ENCODE data around the gene CCDC82.

Gene CCDC82

GRCh38 chr11:96391698-96392307 lies 2.1 kb upstream of the CCDC82 start:
- Histone ChIP-seq H4K20me1 (ENCODE audit: insufficient read depth, low read length) (no peaks in the 10 kb centered on the region), H3K9me2 (replicated peaks; ENCODE audit: insufficient read depth, low read length) (no peaks in the 10 kb centered on the region), H3K36me3 (replicated peaks; ENCODE audit: insufficient read depth, low read length) (no peaks in the 10 kb centered on the region), H3K4me1 (ENCODE audit: low read length) (0 out of 2 replicates have a peak, but pooled peaks cover 5% of the 10 kb centered on the region), H3K9me3 (replicated peaks; ENCODE audit: insufficient read depth, low read length) (no peaks in the 10 kb centered on the region), H3K4me2 (ENCODE audit: low read depth, low read length) (no peak overlapping the region), H3K79me2 (ENCODE audit: low read length) (peaks cover 19% of the 10 kb centered on the region), H2AFZ (ENCODE audit: low read length) (no peak overlapping the region), H3F3A (ENCODE audit: insufficient read depth, low read length) (no peaks in the 10 kb centered on the region), H3K9ac (ENCODE audit: low read length) (no peak overlapping the region), H3K27me3 (replicated peaks; ENCODE audit: insufficient read depth, low read length) (no peaks in the 10 kb centered on the region), H3K4me3 (ENCODE audit: low read length) (no peak overlapping the region), H3K27ac (ENCODE audit: low read length) (no peak overlapping the region)
- DNase-seq: no peak
- TF ChIP-seq EZH2 (optimal IDR thresholded peaks at IDR 0.05; ENCODE audit: low read depth, low read length): no peak
- TF ChIP-seq CTCF (IDR thresholded peaks at IDR 0.05; ENCODE audit: low read length): no peak
- no peak for TF ChIP-seq EZH2phosphoT487 (IDR thresholded peaks at IDR 0.05; ENCODE audit: low read length)

- peak overlapping the region; percentile 39; the same call in 1 of the 2 replicates for H3K27ac ChIP-seq (ENCODE audit: low read length)
- H3K36me3 ChIP-seq (replicated peaks; ENCODE audit: insufficient read depth, low read length): no peaks in the 10 kb centered on the region
- TF ChIP-seq CTCF (IDR thresholded peaks at IDR 0.05; ENCODE audit: low read length) (no peak), EZH2 (optimal IDR thresholded peaks at IDR 0.05; ENCODE audit: low read depth, low read length) (no peak), EZH2phosphoT487 (IDR thresholded peaks at IDR 0.05; ENCODE audit: low read length) (no peak)
- H3K4me1 ChIP-seq (ENCODE audit: low read length): 0 out of 2 replicates have a peak, but pooled peaks cover 5% of the 10 kb centered on the region
- H2AFZ ChIP-seq (ENCODE audit: low read length): peak overlapping the region; percentile 91
- no peak for DNase-seq
- peaks cover 19% of the 10 kb centered on the region for H3K79me2 ChIP-seq (ENCODE audit: low read length)
- H3F3A ChIP-seq (ENCODE audit: insufficient read depth, low read length): no peaks in the 10 kb centered on the region
- peak overlapping the region; percentile 82 for H3K4me3 ChIP-seq (ENCODE audit: low read length)
- no peaks in the 10 kb centered on the region for H3K27me3 ChIP-seq (replicated peaks; ENCODE audit: insufficient read depth, low read length)
- no peaks in the 10 kb centered on the region for H3K9me3 ChIP-seq (replicated peaks; ENCODE audit: insufficient read depth, low read length)
- H3K9me2 ChIP-seq (replicated peaks; ENCODE audit: insufficient read depth, low read length): no peaks in the 10 kb centered on the region
- no peaks in the 10 kb centered on the region for H4K20me1 ChIP-seq (ENCODE audit: insufficient read depth, low read length)
- peak overlapping the region; percentile 65 for H3K9ac ChIP-seq (ENCODE audit: low read length)
- H3K4me2 ChIP-seq (ENCODE audit: low read depth, low read length): peak overlapping the region; percentile 89
These were observed 728 bp upstream of the CCDC82 start for GRCh38 chr11:96390488-96390792.

DNA sequence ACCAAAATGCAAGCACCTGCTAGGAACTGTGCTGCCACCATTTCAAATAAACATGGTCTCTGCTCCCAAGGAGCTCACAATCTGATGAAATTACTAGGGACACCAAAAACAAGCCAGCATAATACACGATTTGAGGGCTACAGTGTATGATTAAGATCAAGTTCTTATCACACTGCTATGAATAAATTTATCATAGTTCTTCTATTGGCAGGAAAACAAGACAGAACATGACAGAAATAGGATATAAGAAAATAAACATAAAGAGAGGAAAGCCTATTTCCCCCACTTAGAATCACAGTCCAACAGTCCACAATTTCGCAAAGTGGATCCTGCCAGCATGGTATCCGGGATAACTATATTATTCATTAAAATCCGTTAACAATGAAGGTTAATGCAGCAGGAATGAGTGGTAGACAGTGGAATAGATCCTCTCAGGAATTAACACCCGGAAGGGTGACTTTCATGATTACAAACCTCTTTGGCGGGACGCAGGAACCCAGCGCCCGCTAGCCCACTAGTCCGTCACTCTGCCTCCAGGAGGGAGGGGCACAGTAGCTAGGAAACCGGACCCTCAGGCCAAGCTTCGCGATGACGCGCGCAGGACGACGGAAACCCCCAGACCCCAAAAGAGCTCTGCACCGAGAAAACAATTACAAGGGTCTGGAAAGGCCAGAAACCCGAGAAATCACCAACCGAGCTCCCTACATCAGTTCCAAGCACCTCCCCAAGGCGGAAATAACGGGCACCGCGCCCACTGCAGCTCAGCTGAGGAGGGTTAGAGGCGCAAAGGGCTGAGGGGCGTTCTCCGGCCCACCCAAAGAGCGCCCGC lies 607 bp downstream of the CCDC82 start:
- H3K4me1 ChIP-seq (ENCODE audit: low read length): 0 out of 2 replicates have a peak, but pooled peaks cover 5% of the 10 kb centered on the region
- H3K4me3 ChIP-seq (ENCODE audit: low read length): peak overlapping the region; percentile 82
- no peaks in the 10 kb centered on the region for H3F3A ChIP-seq (ENCODE audit: insufficient read depth, low read length)
- peak overlapping the region; percentile 85 for H3K4me2 ChIP-seq (ENCODE audit: low read depth, low read length)
- DNase-seq: peak; percentile 38
- TF ChIP-seq EZH2 (optimal IDR thresholded peaks at IDR 0.05; ENCODE audit: low read depth, low read length) (no peak), CTCF (IDR thresholded peaks at IDR 0.05; ENCODE audit: low read length) (no peak), EZH2phosphoT487 (IDR thresholded peaks at IDR 0.05; ENCODE audit: low read length) (no peak)
- H4K20me1 ChIP-seq (ENCODE audit: insufficient read depth, low read length): no peaks in the 10 kb centered on the region
- H3K9me2 ChIP-seq (replicated peaks; ENCODE audit: insufficient read depth, low read length): no peaks in the 10 kb centered on the region
- no peaks in the 10 kb centered on the region for H3K27me3 ChIP-seq (replicated peaks; ENCODE audit: insufficient read depth, low read length)
- no peaks in the 10 kb centered on the region for H3K36me3 ChIP-seq (replicated peaks; ENCODE audit: insufficient read depth, low read length)
- H2AFZ ChIP-seq (ENCODE audit: low read length): peak overlapping the region; percentile 88
- peak overlapping the region; percentile 58; the same call in 1 of the 2 replicates for H3K9ac ChIP-seq (ENCODE audit: low read length)
- no peaks in the 10 kb centered on the region for H3K9me3 ChIP-seq (replicated peaks; ENCODE audit: insufficient read depth, low read length)
- peaks cover 19% of the 10 kb centered on the region for H3K79me2 ChIP-seq (ENCODE audit: low read length)
- H3K27ac ChIP-seq (ENCODE audit: low read length): no peak overlapping the region
